Measurements from ENCODE around the gene CCDC142.
A peak's percentile ranks its signal among the peaks of the same experiment; 100 is the strongest.

CCDC142 gene

GRCh38 chr2:74500578-74500946 is 17.8 kb upstream of the CCDC142 start:
- no peak for DNase-seq
- Histone ChIP-seq H3K4me3 (ENCODE audit: low read depth, low read length) (no peak overlapping the region), H3K4me1 (peaks cover 5% of the 10 kb centered on the region; the same call in 1 of the 2 replicates), H3K9me3 (no peaks in the 10 kb centered on the region), H3K27me3 (no peaks in the 10 kb centered on the region), H3K36me3 (peaks cover 14% of the 10 kb centered on the region)
- TF ChIP-seq CTCF (IDR thresholded peaks at IDR 0.05; ENCODE audit: low read depth, low read length), result no peak

- Histone ChIP-seq H3K36me3 (peaks cover 9% of the 10 kb centered on the region), H3K4me3 (ENCODE audit: low read depth, low read length) (peak overlapping the region; percentile 61), H3K9me3 (no peaks in the 10 kb centered on the region), H3K4me1 (peaks cover 5% of the 10 kb centered on the region; the same call in 1 of the 2 replicates), H3K27me3 (no peaks in the 10 kb centered on the region)
- DNase-seq, result no peak
- TF ChIP-seq CTCF (IDR thresholded peaks at IDR 0.05; ENCODE audit: low read depth, low read length), result no peak
These were observed 17.3 kb upstream of the CCDC142 start for GRCh38 chr2:74499940-74500577.

GRCh38 chr2:74499267-74499939 is 16.6 kb upstream of the CCDC142 start, which contains the start of gene LBX2:
Gene LBX2, minus strand, starts transcription at chr2:74499603. Its CDS starts 66 bp downstream, at chr2:74499537.
- no peak for TF ChIP-seq CTCF (IDR thresholded peaks at IDR 0.05; ENCODE audit: low read depth, low read length)
- peak within 1 kb of the TSS; percentile 61 for H3K4me3 ChIP-seq (ENCODE audit: low read depth, low read length)
- H3K9me3 ChIP-seq, result no peaks in the 10 kb centered on the region

GRCh38 chr2:74498500-74499266 is 15.9 kb upstream of the CCDC142 start:
- Histone ChIP-seq H3K4me3 (ENCODE audit: low read depth, low read length) (peak overlapping the region; percentile 61), H3K4me1 (peaks cover 5% of the 10 kb centered on the region; the same call in 1 of the 2 replicates), H3K36me3 (no peaks in the 10 kb centered on the region; the same call in 1 of the 2 replicates), H3K9me3 (no peaks in the 10 kb centered on the region), H3K27me3 (no peaks in the 10 kb centered on the region)
- no peak for TF ChIP-seq CTCF (IDR thresholded peaks at IDR 0.05; ENCODE audit: low read depth, low read length)
- peak; percentile 55 for DNase-seq

More at GRCh38 chr2:74499267-74499939, 16.6 kb upstream of the CCDC142 start, which contains the start of gene LBX2:
- Histone ChIP-seq H3K27me3 (no peaks in the 10 kb centered on the region), H3K36me3 (peaks cover 4% of the 10 kb centered on the region), H3K4me1 (peaks cover 5% of the 10 kb centered on the region; the same call in 1 of the 2 replicates)
- no peak for DNase-seq

- H3K4me1 ChIP-seq, result peaks cover 5% of the 10 kb centered on the region; the same call in 1 of the 2 replicates
- no peaks in the 10 kb centered on the region for H3K9me3 ChIP-seq
- no peak overlapping the region for H3K4me3 ChIP-seq (ENCODE audit: low read depth, low read length)
- H3K36me3 ChIP-seq, result no peaks in the 10 kb centered on the region; the same call in 1 of the 2 replicates
- no peak for TF ChIP-seq CTCF (IDR thresholded peaks at IDR 0.05; ENCODE audit: low read depth, low read length)
- DNase-seq, result no peak
- no peaks in the 10 kb centered on the region for H3K27me3 ChIP-seq
These were observed 15.1 kb upstream of the CCDC142 start for GRCh38 chr2:74497777-74498499.

Data from BE2C (cell line).